ENCODE measurements around the gene PITX1.

Gene PITX1

GRCh38 chr5:135027697-135028615 lies 6.1 kb downstream of the PITX1 start:
- DNase-seq = no peak

GRCh38 chr5:135027266-135027696 lies 6.7 kb downstream of the PITX1 start:
- DNase-seq = no peak

DNA sequence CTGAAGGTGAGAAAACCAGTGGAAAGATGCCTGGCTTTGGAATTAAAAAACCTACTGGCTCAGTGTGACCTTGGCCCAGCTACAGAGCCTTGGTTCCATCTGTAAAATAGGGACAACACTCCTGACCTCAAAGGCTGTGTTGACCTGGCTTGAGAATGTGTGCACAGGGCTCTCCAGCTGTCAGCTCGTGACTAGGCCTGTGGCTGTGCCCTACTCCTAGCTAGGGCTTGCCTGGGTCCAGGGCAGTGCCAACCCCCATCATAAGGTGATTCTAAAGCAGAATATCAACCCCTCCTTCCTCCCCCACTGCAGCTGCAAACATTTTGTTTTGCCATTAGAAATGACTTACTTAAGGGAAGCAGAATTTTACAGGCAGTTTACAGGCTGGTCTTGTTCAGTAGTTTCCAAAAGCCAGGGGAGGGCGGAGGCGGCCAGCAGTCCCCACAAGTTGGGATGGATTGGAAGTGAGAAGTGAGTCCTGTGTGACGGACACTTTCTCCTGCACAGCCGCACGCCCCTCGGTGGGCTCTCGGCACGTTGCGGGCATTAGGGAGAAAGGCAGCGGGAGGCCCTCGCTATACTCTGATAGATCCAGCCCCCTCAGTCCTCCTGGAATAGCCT lies 7.3 kb downstream of the PITX1 start:
- DNase-seq = no peak

DNA sequence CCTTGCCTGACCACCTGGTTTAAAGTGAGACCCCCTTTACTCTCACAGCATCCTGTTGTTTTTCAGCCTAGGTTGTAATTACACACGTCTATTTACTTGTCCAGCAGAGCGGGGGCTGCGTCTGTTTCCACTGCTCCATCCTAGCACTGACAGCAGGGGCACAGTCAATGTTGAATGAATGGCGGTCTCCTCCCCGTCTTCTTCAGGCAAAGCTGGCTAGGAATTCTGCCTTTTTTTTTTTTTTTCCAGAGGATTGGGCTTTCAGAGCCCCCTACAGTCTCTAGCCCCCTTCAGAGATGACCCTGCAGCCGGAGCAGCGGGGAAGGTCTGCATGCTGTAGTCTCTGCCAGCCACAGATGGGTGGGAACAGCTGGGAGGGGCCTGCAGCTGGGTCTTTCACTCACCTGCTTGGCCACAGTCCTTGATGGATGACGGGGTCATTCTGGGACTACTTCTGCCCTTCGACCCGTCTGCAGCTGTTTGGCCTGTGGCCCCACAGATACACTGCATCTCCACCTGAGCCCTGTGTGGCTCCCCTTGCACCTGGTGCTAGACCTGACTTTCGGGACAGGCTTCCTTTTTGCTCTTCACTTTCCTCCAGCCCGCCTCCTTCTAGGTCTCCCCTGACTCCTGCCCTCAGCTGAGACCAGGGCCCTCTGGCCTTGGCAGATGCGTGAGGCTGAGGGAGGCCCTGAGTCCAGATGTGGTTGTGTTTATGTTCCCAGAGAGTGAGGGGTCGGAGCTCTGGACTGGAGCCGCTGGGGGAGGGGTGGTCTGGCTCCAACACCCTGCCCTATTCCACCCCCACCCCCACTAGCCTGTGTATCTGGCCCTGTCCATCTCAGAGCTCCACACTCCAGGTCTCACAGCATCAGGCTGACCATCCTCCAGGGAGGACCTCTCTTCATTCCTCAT lies 8.0 kb downstream of the PITX1 start:
- no peak for DNase-seq

DNA sequence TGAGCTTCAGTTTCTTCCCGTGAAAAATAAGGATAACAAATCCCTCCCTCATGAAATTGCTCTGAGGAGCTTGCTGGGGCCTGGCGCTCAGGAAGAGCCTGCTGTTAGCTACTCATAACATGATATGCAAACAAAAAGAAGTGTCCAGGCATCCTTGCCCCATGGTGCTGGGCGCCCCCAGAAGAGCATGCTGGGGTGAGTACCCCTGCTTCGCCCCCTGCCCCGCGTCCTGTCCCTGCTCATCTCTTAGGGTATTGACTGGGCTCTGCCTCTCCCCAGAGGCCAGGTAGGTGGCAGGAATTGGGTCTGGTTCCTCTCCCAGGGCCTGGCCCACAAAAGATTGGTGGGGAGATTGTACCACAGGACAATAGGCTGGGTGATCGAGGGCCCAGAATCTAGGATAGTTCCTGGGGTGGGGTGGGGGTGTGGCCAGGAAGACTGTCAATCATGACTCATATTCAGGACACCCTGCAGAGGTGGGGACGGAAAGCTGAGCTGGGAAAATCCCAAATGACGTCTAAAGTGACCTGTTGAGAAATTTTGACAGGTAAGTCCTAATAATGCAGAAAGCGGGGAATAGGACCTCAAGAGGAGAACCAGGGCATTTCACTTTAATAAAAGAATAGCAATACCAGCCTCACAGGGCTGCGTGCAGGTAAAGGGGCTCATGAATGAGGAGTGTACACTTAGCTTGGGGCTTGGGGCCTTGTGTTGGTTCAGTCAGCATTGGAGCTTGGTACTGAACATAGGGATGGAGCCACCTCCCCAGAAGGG lies 8.9 kb downstream of the PITX1 start:
- no peak for DNase-seq

DNA sequence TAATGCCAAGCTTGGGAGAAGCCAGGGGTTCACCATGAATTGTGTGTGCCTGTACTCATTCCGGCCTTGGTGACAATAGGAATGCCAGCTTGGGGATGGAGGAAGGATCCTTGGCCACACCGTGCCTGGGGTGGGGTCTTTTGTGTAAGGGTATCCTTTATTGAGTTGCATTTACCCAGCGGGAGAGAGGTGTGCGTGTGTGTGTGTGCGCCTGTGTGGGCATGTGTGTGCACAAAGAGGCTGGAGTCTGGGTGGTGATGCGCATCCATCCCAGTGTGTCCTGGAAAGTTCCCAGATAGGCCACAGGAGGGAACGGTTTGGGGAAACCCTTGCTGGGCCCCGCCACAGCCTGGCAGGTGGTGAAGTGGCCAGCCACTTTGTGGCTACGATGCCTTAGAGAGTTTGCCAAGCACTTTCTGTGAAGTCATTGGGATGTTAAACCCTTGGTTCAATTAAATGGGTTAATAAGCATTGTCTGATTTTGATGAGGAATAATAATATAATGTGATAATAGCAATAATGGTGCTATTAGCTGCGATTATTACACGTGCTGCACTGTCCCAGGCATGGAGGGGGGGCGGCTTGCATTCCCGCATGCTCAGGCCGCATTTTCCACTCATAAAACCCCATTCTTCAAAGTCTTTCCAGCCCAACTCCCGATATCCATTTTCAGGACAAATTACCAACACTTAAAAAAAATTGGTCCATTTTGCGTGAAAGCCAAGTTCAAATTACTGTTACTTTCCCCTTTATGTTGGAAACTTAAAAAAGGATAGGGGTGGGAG lies 13.7 kb downstream of the PITX1 start:
- DNase-seq = no peak

DNA sequence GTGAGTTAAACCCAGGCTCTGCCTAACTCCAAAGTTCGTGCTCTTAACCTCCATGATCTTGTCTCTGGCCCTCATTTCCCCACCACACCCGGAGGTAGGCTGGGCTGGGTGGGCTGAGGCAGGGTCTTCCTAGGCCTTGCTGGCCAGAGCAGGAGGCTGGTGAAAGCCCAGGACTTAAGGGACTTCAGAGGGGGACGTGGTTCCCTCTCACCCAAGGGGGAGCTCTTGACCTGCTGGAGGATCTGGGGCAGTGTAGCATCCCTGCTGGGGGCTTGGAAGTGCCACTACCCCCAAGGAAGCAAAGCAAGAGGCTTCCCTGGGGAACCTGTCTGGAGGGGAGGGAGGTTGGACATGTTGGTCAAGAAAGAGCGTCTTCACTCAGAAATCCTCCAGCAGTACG lies 14.7 kb downstream of the PITX1 start:
- no peak for DNase-seq

- DNase-seq = no peak
Measured at GRCh38 chr5:135018457-135018856, 15.6 kb downstream of the PITX1 start.

DNA sequence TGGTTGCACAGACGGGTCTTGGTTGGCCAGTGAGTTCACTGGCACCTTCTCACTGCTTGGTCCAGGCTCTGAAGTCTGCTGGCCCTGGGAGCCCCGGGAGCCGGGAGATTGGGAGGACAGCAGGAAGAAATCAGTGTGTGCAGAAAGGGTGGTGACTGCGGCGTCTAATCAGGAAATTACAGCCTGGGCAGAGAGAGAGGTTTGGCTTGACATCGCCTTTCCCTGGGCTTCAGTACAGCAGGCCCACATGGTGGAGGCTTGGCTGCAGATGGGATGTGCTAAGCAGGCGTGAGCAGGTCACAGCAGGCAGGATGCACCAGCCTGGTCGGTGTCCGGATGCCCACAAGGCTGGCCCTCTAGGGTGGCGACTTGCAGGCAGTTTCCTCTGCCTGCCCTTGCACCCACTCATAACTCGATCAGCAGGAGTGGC lies 17.2 kb downstream of the PITX1 start:
- no peak for DNase-seq

- no peak for DNase-seq
Measured at GRCh38 chr5:135015942-135016341, 18.1 kb downstream of the PITX1 start.

DNA sequence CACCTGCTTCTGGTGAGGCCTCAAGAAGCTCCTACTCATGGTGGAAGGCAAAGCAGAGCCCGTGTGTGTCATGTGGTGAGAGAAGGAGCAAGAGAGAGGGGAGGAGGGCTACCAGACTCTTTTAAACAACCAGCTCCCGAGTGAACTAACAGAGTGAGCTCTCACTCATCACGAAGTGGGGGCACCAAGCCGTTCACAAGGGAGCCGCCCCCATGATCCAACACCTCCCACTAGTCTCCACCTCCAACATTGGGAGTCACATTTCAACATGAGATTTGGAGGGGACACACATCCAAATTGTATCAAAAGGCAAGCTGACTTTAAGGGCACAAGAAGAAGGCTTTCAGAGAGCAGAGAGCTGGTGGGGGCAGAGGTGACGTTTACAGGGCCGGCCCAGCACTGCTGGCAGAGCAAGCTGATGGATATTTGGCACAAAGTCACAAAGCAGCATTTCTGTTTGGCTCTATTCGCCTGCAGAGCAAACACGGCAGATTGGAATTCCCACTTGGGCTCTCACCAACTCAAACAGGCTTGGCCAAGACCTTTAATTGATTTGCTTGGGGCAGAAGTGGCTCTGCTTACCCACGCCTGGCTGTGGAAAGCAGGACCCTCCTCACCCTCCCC lies 20.0 kb downstream of the PITX1 start:
- no peak for DNase-seq

- no peak for DNase-seq
Measured at GRCh38 chr5:135013445-135013844, 20.6 kb downstream of the PITX1 start.

GRCh38 chr5:135012951-135013391 lies 21.1 kb downstream of the PITX1 start:
- DNase-seq = no peak

DNA sequence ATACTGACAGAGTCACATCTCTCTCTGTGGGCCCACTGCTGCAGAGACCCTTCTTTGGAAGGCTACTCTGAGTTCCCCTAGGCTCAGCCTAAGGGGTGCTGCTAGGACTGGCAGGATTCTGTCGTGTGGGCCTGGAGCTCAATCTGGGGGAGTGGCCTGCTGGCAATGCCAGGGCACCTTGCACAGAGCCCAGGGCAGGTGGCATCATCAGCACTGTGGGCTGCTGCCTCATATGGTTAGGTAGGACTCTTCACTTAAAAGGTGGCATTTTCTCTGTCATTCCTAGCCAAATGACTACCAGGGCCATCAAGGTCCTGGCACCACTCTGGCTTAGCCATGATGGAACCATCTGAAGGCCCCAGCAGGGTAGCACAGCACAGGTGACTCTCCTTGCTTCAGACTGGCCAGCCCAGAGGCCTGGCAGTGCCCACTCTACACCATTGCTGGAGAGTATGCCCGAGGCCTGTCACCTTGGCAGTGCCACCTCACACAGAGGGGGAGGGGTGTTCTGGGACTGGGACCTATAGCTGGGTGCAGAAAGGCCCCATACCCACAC lies 21.9 kb downstream of the PITX1 start:
- no peak for DNase-seq

GRCh38 chr5:135011355-135012032 lies 22.5 kb downstream of the PITX1 start:
- DNase-seq = no peak

GRCh38 chr5:135010502-135011354 lies 23.3 kb downstream of the PITX1 start:
- DNase-seq = no peak

DNA sequence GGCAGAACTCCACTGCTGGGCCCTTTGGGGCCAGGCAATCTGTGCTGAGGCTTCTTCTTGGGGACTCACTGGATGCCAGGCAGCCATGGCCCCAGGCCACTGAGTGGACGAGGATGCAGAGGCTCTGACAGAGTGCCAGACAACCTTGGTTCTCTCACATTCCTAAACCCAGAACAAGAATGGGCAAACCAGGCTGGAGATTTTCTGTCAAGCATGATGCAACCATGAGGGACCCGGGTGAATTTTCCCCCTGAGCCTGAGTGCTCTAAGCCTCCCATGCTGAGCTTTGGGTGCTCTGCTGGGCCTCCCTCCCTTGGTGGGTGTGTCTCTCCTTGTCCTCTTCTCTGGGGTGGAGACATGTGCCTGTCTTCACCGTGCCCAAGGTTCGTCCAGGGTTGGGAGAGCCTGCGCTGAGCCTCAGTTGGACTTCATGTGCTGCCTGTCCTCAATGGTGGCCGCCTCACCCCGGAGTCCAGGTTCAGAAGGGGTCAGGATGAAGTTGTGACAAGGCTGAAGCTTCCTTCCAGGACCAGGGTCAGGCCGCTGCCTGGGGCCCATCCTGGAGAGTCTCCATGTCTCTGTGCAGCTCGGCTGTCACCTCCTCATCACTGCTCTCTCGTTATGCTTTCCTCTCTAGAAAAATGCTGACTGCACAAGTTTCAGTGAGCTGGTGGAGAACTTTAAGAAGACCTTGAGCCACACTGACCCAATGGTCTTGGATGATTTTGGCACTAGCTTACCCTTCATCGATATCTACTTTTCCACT lies 24.1 kb downstream of the PITX1 start:
- DNase-seq = no peak

All from DMS153 (cell line).